ENCODE results near the gene TBX2. TPM values are rescaled to one million over a fixed set of nuclear protein-coding genes. Genes with fewer than 3 reads are reported as not detected.

TBX2 gene
- total and polyA plus RNA-seq, 2 of the 4 experiments (the other 2 are of a cell fraction), result 20.1 to 64.1 TPM

GRCh38 chr17:61360318-61360943 lies 39.2 kb upstream of the TBX2 start (continued):
- TF ChIP-seq MAFK (IDR thresholded peaks at IDR 0.05; ENCODE audit: low read depth, low read length), result no peak

GRCh38 chr17:61361084-61361483 lies 38.6 kb upstream of the TBX2 start:
- peak overlapping the region; percentile 91 for H2BK120ac ChIP-seq (ENCODE audit: low read depth, low read length)
- no peak overlapping the region for H3K9ac ChIP-seq (ENCODE audit: low read depth, low read length)
- intact Hi-C loops (cut with micrococcal nuclease), result no loop called here
- H2BK20ac ChIP-seq (ENCODE audit: low read depth, low read length), result no peak overlapping the region
- CTCF ChIA-PET, result no interaction called here
- no peak overlapping the region for H4K91ac ChIP-seq (ENCODE audit: insufficient read depth, low read depth, low read length)
- H4K8ac ChIP-seq (ENCODE audit: low read depth in 2 of 2, low read length in 2 of 2), result peak overlapping the region in 1 of 2 experiments; percentile 37; a peak in 1 of 4 replicates
- no peak overlapping the region for H3K4me3 ChIP-seq (ENCODE audit: insufficient read depth, low read depth, low read length)
- H3K27me3 ChIP-seq (ENCODE audit: control insufficient read depth, insufficient read depth, low read length), result no peaks in the 10 kb centered on the region
- H3K23ac ChIP-seq (ENCODE audit: low read depth, low read length), result no peak overlapping the region
- peak overlapping the region; percentile 83; the same call in 1 of the 2 replicates for H3K14ac ChIP-seq (replicated peaks; ENCODE audit: low read depth, low read length)
- H2BK15ac ChIP-seq (ENCODE audit: low read depth, low read length), result peak overlapping the region; percentile 97; the same call in 1 of the 3 replicates
- dilution Hi-C loops (cut with HindIII; ENCODE audit: low sequenced_read_pairs, unreplicated experiment), result no loop called here
- no peaks in the 10 kb centered on the region for H3K36me3 ChIP-seq (ENCODE audit: control insufficient read depth, insufficient read depth, low read length)
- H3K9me1 ChIP-seq (ENCODE audit: insufficient read depth, low read length), result peaks cover 13% of the 10 kb centered on the region
- H3K4me1 ChIP-seq (ENCODE audit: control insufficient read depth, insufficient read depth, low read length), result peaks cover 12% of the 10 kb centered on the region
- TF ChIP-seq MXI1 (IDR thresholded peaks at IDR 0.05; ENCODE audit: borderline replicate concordance, low read depth, low read length) (no peak), NFE2L2 (IDR thresholded peaks at IDR 0.05; ENCODE audit: low read depth, low read length) (no peak), MAFK (IDR thresholded peaks at IDR 0.05; ENCODE audit: low read depth, low read length) (no peak), BHLHE40 (IDR thresholded peaks at IDR 0.05; ENCODE audit: low read depth, low read length) (no peak), MAZ (IDR thresholded peaks at IDR 0.05; ENCODE audit: borderline replicate concordance, low read depth, low read length) (no peak), RAD21 (IDR thresholded peaks at IDR 0.05; ENCODE audit: low read length) (no peak), CEBPB (IDR thresholded peaks at IDR 0.05; ENCODE audit: low read depth, low read length) (peak; percentile 97), SMC3 (IDR thresholded peaks at IDR 0.05; ENCODE audit: low read depth, low read length) (no peak), ELK1 (IDR thresholded peaks at IDR 0.05; ENCODE audit: borderline replicate concordance, low read depth, low read length) (no peak), POLR2A (IDR thresholded peaks at IDR 0.05; ENCODE audit: low read depth, low read length) (no peak), RCOR1 (IDR thresholded peaks at IDR 0.05; ENCODE audit: insufficient replicate concordance, low read length) (no peak), USF2 (IDR thresholded peaks at IDR 0.05; ENCODE audit: low read depth, low read length) (no peak), FOS (IDR thresholded peaks at IDR 0.05; ENCODE audit: low read depth, low read length) (peak; percentile 75; the same call in 1 of the 2 replicates), RFX5 (IDR thresholded peaks at IDR 0.05; ENCODE audit: low read depth, low read length) (no peak), CHD1 (IDR thresholded peaks at IDR 0.05; ENCODE audit: low read depth, low read length) (no peak)
- WGBS, 2 experiments (ENCODE audit: extremely low coverage in 2 of 2, insufficient read length in 1 of 2), result no CpG with 5 or more reads among the region's 2 CpGs
- H3K9me3 ChIP-seq (ENCODE audit: control insufficient read depth, insufficient read depth, low read length), result peaks cover 4% of the 10 kb centered on the region; the same call in 1 of the 2 replicates
- no peak overlapping the region for H3K18ac ChIP-seq (ENCODE audit: low read depth, low read length)
- BruUV-seq (replicated peaks), result no TSS peak
- 0 out of 2 replicates have a peak overlapping the region, but pooled peaks have one; percentile 20 for H3K27ac ChIP-seq (ENCODE audit: insufficient read depth, low read length)
- H3K79me1 ChIP-seq (ENCODE audit: low read depth in 1 of 2, low read length in 2 of 2), result no peaks in the 10 kb centered on the region
- H3K56ac ChIP-seq (ENCODE audit: extremely low read depth, insufficient read depth, low read length), result no peak overlapping the region
- H2AFZ ChIP-seq (replicated peaks; ENCODE audit: low read length, poor library complexity), result no peak overlapping the region
- H2AK5ac ChIP-seq (ENCODE audit: low read depth, low read length), result no peak overlapping the region
- H2BK5ac ChIP-seq (ENCODE audit: low read depth, low read length, poor library complexity, severe bottlenecking), result peak overlapping the region; percentile 65
- ATAC-seq (ENCODE audit: low read depth), result peak; percentile 78
- in situ Hi-C loops (cut with MboI; ENCODE audit: low sequenced_read_pairs), result no loop called here
- POLR2A ChIA-PET (ENCODE audit: unreplicated experiment), result no interaction called here
- DNase-seq, result peak; percentile 84
- no peak overlapping the region for H3K4me2 ChIP-seq (ENCODE audit: low read depth, low read length)
- peak overlapping the region; percentile 85; the same call in 1 of the 2 replicates for H3K4ac ChIP-seq (ENCODE audit: low read depth, low read length)
- no peak overlapping the region for H2AK9ac ChIP-seq (replicated peaks; ENCODE audit: low read depth, low read length, poor library complexity)
- no peaks in the 10 kb centered on the region for H4K20me1 ChIP-seq (ENCODE audit: insufficient read depth, low read length)
- H4K5ac ChIP-seq (ENCODE audit: low read depth, low read length), result no peak overlapping the region
